Urinary bladder (tissue), 4 donors: ENCODE data around the gene HSDL2. TPM values are rescaled to one million over a fixed set of nuclear protein-coding genes. Genes with fewer than 3 reads are reported as not detected.
A peak's percentile ranks its signal among the peaks of the same experiment; 100 is the strongest.

ENCODE experiments used
- DNase-seq: peaks from one replicate; pipeline ENCODE4 v3.0.0-alpha.2; 2015; ENCODE audit errors: extremely low spot score
- H3K27ac ChIP-seq: one replicate; pipeline ENCODE4 v1.5.1; 2013; ENCODE audit warnings: low read depth, mild to moderate bottlenecking, moderate library complexity
- H3K36me3 ChIP-seq: one replicate; pipeline ENCODE4 v1.6.1; 2013; ENCODE audit warnings: mild to moderate bottlenecking, moderate library complexity; ENCODE audit not compliant: insufficient read depth
- H3K4me1 ChIP-seq: one replicate; pipeline ENCODE4 v1.6.1; 2013; ENCODE audit warnings: mild to moderate bottlenecking, moderate library complexity; ENCODE audit not compliant: insufficient read depth
- H3K4me3 ChIP-seq: one replicate; pipeline ENCODE4 v1.5.1; 2013; ENCODE audit warnings: low read depth, low read length
- WGBS: extraction: QIAGEN DNeasy Blood & Tissue Kit; methylation state at CpG from one replicate; pipeline ENCODE4 v1.1.7; 2013; 5-methylcytosine and 5-hydroxymethylcytosine counted together
- polyA plus RNA-seq: library from polyadenylated mRNA; stranded (reverse); fragments of 200-250 nt; gene quantifications from one replicate; pipeline ENCODE4 v1.2.3, GENCODE V29; 2013
- total RNA-seq: library from RNA; depleted of rRNA; stranded (reverse); fragments of >200 nt; gene quantifications from one replicate; pipeline ENCODE4 v1.2.3, GENCODE V29; 2014
- donor health status: healthy with polysubstance abuse.
- donor health status: healthy.

Gene HSDL2
- total RNA-seq (63.5 TPM), polyA plus RNA-seq (31.3 TPM)

- Histone ChIP-seq H3K27ac (peak within 1 kb of the TSS; percentile 99), H3K4me1 (no peaks in the 10 kb centered on the region), H3K4me3 (peak within 1 kb of the TSS; percentile 87), H3K36me3 (no peaks in the 10 kb centered on the region)
- DNase-seq = no peak
- WGBS = under 1% methylated on average over 43 of the region's 43 CpGs
These were observed at the start of gene HSDL2 for GRCh38 chr9:112380102-112380824. TSS of gene HSDL2 (plus strand) at chr9:112380108. CDS start at chr9:112380164, 56 bp downstream.

- Histone ChIP-seq H3K36me3 (no peaks in the 10 kb centered on the region), H3K4me1 (peaks cover 2% of the 10 kb centered on the region), H3K27ac (peak overlapping the region; percentile 59), H3K4me3 (no peak overlapping the region)
- WGBS = 71% methylated on average over 4 of the region's 4 CpGs
- no peak for DNase-seq
These were observed 48.3 kb upstream of the HSDL2 start for GRCh38 chr9:112331674-112331952.

GRCh38 chr9:112332214-112332613 is 47.7 kb upstream of the HSDL2 start:
- no peak for DNase-seq
- Histone ChIP-seq H3K4me1 (peaks cover 2% of the 10 kb centered on the region), H3K4me3 (peak overlapping the region; percentile 60), H3K36me3 (no peaks in the 10 kb centered on the region), H3K27ac (no peak overlapping the region)
- 24% methylated on average over 4 of the region's 4 CpGs for WGBS

GRCh38 chr9:112332674-112332976 is 47.3 kb upstream of the HSDL2 start:
- under 1% methylated on average over 19 of the region's 19 CpGs for WGBS
- peak overlapping the region; percentile 60 for H3K4me3 ChIP-seq
- peak overlapping the region; percentile 99 for H3K27ac ChIP-seq
- no peak for DNase-seq
- H3K36me3 ChIP-seq = no peaks in the 10 kb centered on the region
- peaks cover 2% of the 10 kb centered on the region for H3K4me1 ChIP-seq

- peak within 1 kb of the TSS; percentile 60 for H3K4me3 ChIP-seq
- H3K27ac ChIP-seq = peak within 1 kb of the TSS; percentile 99
- under 1% methylated on average over 90 of the region's 90 CpGs for WGBS
- DNase-seq = no peak
- H3K36me3 ChIP-seq = no peaks in the 10 kb centered on the region
- peaks cover 2% of the 10 kb centered on the region for H3K4me1 ChIP-seq
These were observed 46.8 kb upstream of the HSDL2 start, which contains the start of gene PTBP3 for GRCh38 chr9:112332977-112333638. TSS of gene PTBP3 (minus strand) at chr9:112333619. CDS start at chr9:112297865, 35,754 bp downstream.

- Histone ChIP-seq H3K27ac (peak overlapping the region; percentile 86), H3K36me3 (no peaks in the 10 kb centered on the region)
- under 1% methylated on average over 63 of the region's 72 CpGs for WGBS
These were observed 46.1 kb upstream of the HSDL2 start for GRCh38 chr9:112333639-112334431.

GRCh38 chr9:112334432-112334841 is 45.5 kb upstream of the HSDL2 start:
- Histone ChIP-seq H3K4me3 (no peak overlapping the region), H3K27ac (peak overlapping the region; percentile 69), H3K36me3 (no peaks in the 10 kb centered on the region), H3K4me1 (no peaks in the 10 kb centered on the region)
- DNase-seq = no peak
- WGBS = 20% methylated on average over 8 of the region's 8 CpGs

More at GRCh38 chr9:112333639-112334431, 46.1 kb upstream of the HSDL2 start:
- Histone ChIP-seq H3K4me1 (no peaks in the 10 kb centered on the region), H3K4me3 (peak overlapping the region; percentile 60)
- DNase-seq = peak; percentile 72

- 70% methylated on average over 1 of the region's 1 CpG for WGBS
- no peak for DNase-seq
- H3K27ac ChIP-seq = no peak overlapping the region
- no peak overlapping the region for H3K4me3 ChIP-seq
- H3K36me3 ChIP-seq = no peaks in the 10 kb centered on the region
- H3K4me1 ChIP-seq = no peaks in the 10 kb centered on the region
These were observed 42.4 kb upstream of the HSDL2 start for GRCh38 chr9:112337547-112337946.

- H3K36me3 ChIP-seq = no peaks in the 10 kb centered on the region
- H3K27ac ChIP-seq = no peak overlapping the region
- no peaks in the 10 kb centered on the region for H3K4me1 ChIP-seq
- no peak for DNase-seq
- H3K4me3 ChIP-seq = no peak overlapping the region
- 58% methylated on average over 3 of the region's 3 CpGs for WGBS
These were observed 41.3 kb upstream of the HSDL2 start for GRCh38 chr9:112338561-112338960.

GRCh38 chr9:112339886-112340285 is 40.0 kb upstream of the HSDL2 start:
- Histone ChIP-seq H3K4me3 (no peak overlapping the region), H3K36me3 (no peaks in the 10 kb centered on the region), H3K27ac (no peak overlapping the region), H3K4me1 (no peaks in the 10 kb centered on the region)
- WGBS = 96% methylated on average over 3 of the region's 3 CpGs
- no peak for DNase-seq

- H3K27ac ChIP-seq = no peak overlapping the region
- no peak overlapping the region for H3K4me3 ChIP-seq
- no peak for DNase-seq
- no peaks in the 10 kb centered on the region for H3K4me1 ChIP-seq
- H3K36me3 ChIP-seq = no peaks in the 10 kb centered on the region
These were observed 38.2 kb upstream of the HSDL2 start for GRCh38 chr9:112341730-112342129.

GRCh38 chr9:112348257-112349007 is 31.5 kb upstream of the HSDL2 start:
- DNase-seq = peak; percentile 52
- Histone ChIP-seq H3K36me3 (no peaks in the 10 kb centered on the region), H3K4me1 (no peaks in the 10 kb centered on the region), H3K4me3 (peak overlapping the region; percentile 28), H3K27ac (no peak overlapping the region)
- WGBS = 31% methylated on average over 19 of the region's 19 CpGs

GRCh38 chr9:112349008-112349333 is 30.9 kb upstream of the HSDL2 start:
- no peak overlapping the region for H3K27ac ChIP-seq

More at GRCh38 chr9:112349008-112349333, 30.9 kb upstream of the HSDL2 start:
- Histone ChIP-seq H3K4me1 (no peaks in the 10 kb centered on the region), H3K4me3 (no peak overlapping the region), H3K36me3 (no peaks in the 10 kb centered on the region)
- 58% methylated on average over 4 of the region's 4 CpGs for WGBS
- DNase-seq = no peak
